H9 (cell line): Measurements from ENCODE around the gene SPHK1. TPM values are rescaled to one million over a fixed set of nuclear protein-coding genes. Genes with fewer than 3 reads are reported as not detected.

Source experiments
- DNase-seq: peaks from one replicate; pipeline ENCODE4 v3.0.0-alpha.2; 2017
- H2AFZ ChIP-seq: one replicate; pipeline ENCODE4 v1.6.1; 2013; ENCODE audit warnings: mild to moderate bottlenecking, low read length, control low read depth, moderate library complexity
- H2AK5ac ChIP-seq: 2 replicates; pipeline ENCODE4 v1.6.1; 2013; ENCODE audit warnings: low read length, control low read depth, mixed read lengths; ENCODE audit not compliant: insufficient read length
- H2BK120ac ChIP-seq: one replicate; pipeline ENCODE4 v1.6.1; 2013; ENCODE audit warnings: low read depth, mild to moderate bottlenecking, low read length, control low read depth, inconsistent platforms; ENCODE audit not compliant: poor library complexity, severe bottlenecking
- H2BK12ac ChIP-seq: 2 replicates; pipeline ENCODE4 v1.6.1; 2013; ENCODE audit warnings: low read length, control low read depth, mixed read lengths, low read depth; ENCODE audit not compliant: insufficient read length
- H2BK15ac ChIP-seq: 2 replicates; pipeline ENCODE4 v1.6.1; 2013; ENCODE audit warnings: low read depth, low read length, control low read depth
- H2BK20ac ChIP-seq: one replicate; pipeline ENCODE4 v1.6.1; 2013; ENCODE audit warnings: low read depth, mild to moderate bottlenecking, low read length, control low read depth, inconsistent platforms; ENCODE audit not compliant: poor library complexity, severe bottlenecking
- H2BK5ac ChIP-seq: 2 replicates; pipeline ENCODE4 v1.6.1; 2013; ENCODE audit warnings: low read length, control low read depth, mixed read lengths; ENCODE audit not compliant: insufficient read length
- H3K14ac ChIP-seq: 2 replicates; pipeline ENCODE4 v1.6.1; 2013; ENCODE audit warnings: low read length, control low read depth; ENCODE audit not compliant: insufficient read depth
- H3K18ac ChIP-seq: 2 replicates; pipeline ENCODE4 v1.6.1; 2013; ENCODE audit warnings: low read depth, mild to moderate bottlenecking, mixed read lengths, low read length, control low read depth; ENCODE audit not compliant: insufficient read length
- H3K23ac ChIP-seq: 2 replicates; pipeline ENCODE4 v1.6.1; 2013; ENCODE audit warnings: low read length, control low read depth, mixed read lengths, low read depth; ENCODE audit not compliant: insufficient read length
- H3K23me2 ChIP-seq: 2 replicates; pipeline ENCODE4 v1.6.1; 2013; ENCODE audit warnings: low read depth, mild to moderate bottlenecking, mixed read lengths, low read length, control low read depth; ENCODE audit not compliant: insufficient read length, poor library complexity, severe bottlenecking
- H3K27ac ChIP-seq: 2 replicates; pipeline ENCODE4 v1.5.1; 2013; ENCODE audit warnings: low read length, control low read depth, mixed read lengths, low read depth; ENCODE audit not compliant: insufficient read length
- H3K27me3 ChIP-seq: 2 replicates; pipeline ENCODE4 v1.6.1; 2013; ENCODE audit warnings: low read length, control low read depth, inconsistent platforms; ENCODE audit not compliant: insufficient read depth
- H3K4ac ChIP-seq: 2 replicates; pipeline ENCODE4 v1.6.1; 2013; ENCODE audit warnings: low read depth, mild to moderate bottlenecking, control low read depth, inconsistent platforms, low read length, moderate library complexity
- H3K4me1 ChIP-seq: 2 replicates; pipeline ENCODE4 v1.6.1; 2013; ENCODE audit warnings: low read length, control low read depth, inconsistent platforms; ENCODE audit not compliant: insufficient read depth
- H3K4me2 ChIP-seq: 2 replicates; pipeline ENCODE4 v1.6.1; 2013; ENCODE audit warnings: low read length, control low read depth, mixed read lengths; ENCODE audit not compliant: insufficient read length, insufficient read depth
- H3K56ac ChIP-seq: 2 replicates; pipeline ENCODE4 v1.6.1; 2013; ENCODE audit warnings: low read depth, mild to moderate bottlenecking, mixed read lengths, low read length, control low read depth; ENCODE audit not compliant: insufficient read length
- H3K79me1 ChIP-seq: 2 replicates; pipeline ENCODE4 v1.6.1; 2013; ENCODE audit warnings: low read depth, mild to moderate bottlenecking, moderate library complexity, low read length, control low read depth, inconsistent platforms; ENCODE audit not compliant: insufficient read depth, poor library complexity, severe bottlenecking
- H3K79me2 ChIP-seq: 2 replicates; pipeline ENCODE4 v1.6.1; 2013; ENCODE audit warnings: low read length, control low read depth, inconsistent platforms; ENCODE audit not compliant: insufficient read depth
- H3K9ac ChIP-seq: 2 replicates; pipeline ENCODE4 v1.6.1; 2013; ENCODE audit warnings: low read length, control low read depth, mixed read lengths; ENCODE audit not compliant: insufficient read length; ENCODE audit errors: extremely low read depth
- H3K9me3 ChIP-seq: one replicate; pipeline ENCODE4 v1.6.1; 2013; ENCODE audit warnings: low read depth, low read length, inconsistent platforms; ENCODE audit not compliant: control insufficient read depth
- H3T11ph ChIP-seq: one replicate; pipeline ENCODE4 v1.6.1; 2013; ENCODE audit warnings: mild to moderate bottlenecking, low read length, control low read depth, inconsistent platforms
- H4K20me1 ChIP-seq: one replicate; pipeline ENCODE4 v1.6.1; 2013; ENCODE audit not compliant: control insufficient read depth, insufficient read length, insufficient read depth
- H4K5ac ChIP-seq: 2 replicates; pipeline ENCODE4 v1.6.1; 2013; ENCODE audit warnings: low read depth, mild to moderate bottlenecking, mixed read lengths, low read length, control low read depth; ENCODE audit not compliant: insufficient read length
- H4K8ac ChIP-seq: replicated peaks from 2 replicates; pipeline ENCODE4 v1.6.1; 2013; ENCODE audit warnings: low read length, control low read depth, mixed read lengths, low read depth; ENCODE audit not compliant: insufficient read length
- H4K91ac ChIP-seq: 2 replicates; pipeline ENCODE4 v1.6.1; 2013; ENCODE audit warnings: low read depth, mild to moderate bottlenecking, moderate library complexity, mixed read lengths, low read length, control low read depth; ENCODE audit not compliant: insufficient read length
- H3K27ac Mint-ChIP-seq, 3 experiments: 2 replicates in 2 of 3; 3 replicates in 1 of 3; pipeline ENCODE4 v1.8.0; 2020 to 2021; ENCODE audit warnings: mixed read lengths in 3 of 3, mild to moderate bottlenecking in 1 of 3, moderate library complexity in 1 of 3
- H3K27me3 Mint-ChIP-seq: 2 replicates; pipeline ENCODE4 v1.8.0; 2021; ENCODE audit warnings: low read depth, mild to moderate bottlenecking, moderate library complexity, mixed read lengths
- H3K36me3 Mint-ChIP-seq, 3 experiments: 2 replicates in 2 of 3; 3 replicates in 1 of 3; pipeline ENCODE4 v1.8.0; 2020 to 2021; ENCODE audit warnings: low read depth in 3 of 3, mixed read lengths in 3 of 3; ENCODE audit not compliant: insufficient read depth in 1 of 3
- H3K4me1 Mint-ChIP-seq, 2 experiments: 2 replicates each; pipeline ENCODE4 v1.8.0; 2020; ENCODE audit warnings: mixed read lengths in 2 of 2
- H3K4me3 Mint-ChIP-seq, 2 experiments: 2 replicates in 1 of 2; 3 replicates in 1 of 2; pipeline ENCODE4 v1.8.0; 2020 to 2021; ENCODE audit warnings: mild to moderate bottlenecking in 2 of 2, mixed read lengths in 2 of 2, moderate library complexity in 1 of 2
- H3K9me3 Mint-ChIP-seq, 2 experiments: 2 replicates in 1 of 2; 3 replicates in 1 of 2; pipeline ENCODE4 v1.8.0; 2020; ENCODE audit warnings: mild to moderate bottlenecking in 2 of 2, mixed read lengths in 2 of 2, moderate library complexity in 1 of 2
- WGBS: extraction: QIAGEN DNeasy Blood & Tissue Kit; methylation state at CpG from one replicate; pipeline ENCODE4 v1.1.7; 2013; ENCODE audit warnings: missing lambda C conversion rate, low lambda C conversion rate, mixed read lengths; ENCODE audit not compliant: insufficient read length; ENCODE audit errors: extremely low coverage; 5-methylcytosine and 5-hydroxymethylcytosine counted together
- total RNA-seq: library from RNA; stranded (reverse); gene quantifications from 2 replicates; pipeline ENCODE4 v1.2.1, GENCODE V29; 2021
- TF ChIP-seq, protein P1 (sequence below): fragments of 200-600 bp; sonication (generic); conservative IDR thresholded peaks from 3 replicates; pipeline ENCODE4 v1.8.0; 2021; ENCODE audit warnings: antibody characterized with exemption, mild to moderate bottlenecking

SPHK1 gene
- total RNA-seq, 1 experiment from 2014 or later: 1.4 TPM

DNA sequence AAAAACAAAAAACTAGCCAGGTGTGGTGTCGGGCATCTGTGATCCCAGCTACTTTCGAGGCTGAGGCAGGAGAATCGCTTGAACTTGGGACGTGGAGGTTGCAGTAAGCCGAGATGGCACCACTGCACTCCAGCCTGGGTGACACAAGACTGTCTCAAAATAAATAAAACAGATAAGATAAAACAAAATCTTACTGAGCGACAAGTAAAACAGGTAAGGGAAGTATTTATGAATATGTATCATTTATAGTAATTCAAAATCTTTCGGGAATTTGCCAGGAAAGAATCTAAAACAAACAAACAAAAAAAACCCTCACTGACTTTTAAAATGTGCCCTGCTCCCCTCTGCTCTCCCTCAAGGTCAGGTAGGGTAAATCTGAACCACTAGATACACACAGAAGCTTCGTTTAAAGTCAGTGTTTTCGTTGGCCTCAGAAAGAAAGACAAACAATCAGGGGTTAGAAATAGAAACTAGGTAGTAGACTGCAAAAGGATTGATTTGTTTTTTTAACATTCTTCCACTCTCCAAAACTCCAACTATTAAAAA, 32.8 kb upstream of the SPHK1 start:
- Mint-ChIP-seq H3K4me1 (peaks cover 17 to 19% of the 10 kb centered on the region in 2 experiments), H3K9me3 (no peaks in the 10 kb centered on the region), H3K36me3 (peaks cover 5 to 18% (median 14%) of the 10 kb centered on the region in 3 experiments), H3K27me3 (peaks cover 1% of the 10 kb centered on the region), H3K27ac (peak overlapping the region in 1 of 3 experiments; percentile 33; a peak in 2 of 7 replicates), H3K4me3 (peak overlapping the region; percentile 80 to 96; a peak in 3 of 5 replicates)
- Histone ChIP-seq H4K8ac (no peak overlapping the region), H2BK12ac (no peak overlapping the region), H4K20me1 (no peaks in the 10 kb centered on the region), H4K5ac (no peak overlapping the region), H3T11ph (no peak overlapping the region), H2BK120ac (no peak overlapping the region), H3K27ac (no peak overlapping the region), H3K4me2 (no peak overlapping the region), H2AK5ac (no peak overlapping the region), H3K79me2 (no peaks in the 10 kb centered on the region), H3K14ac (no peak overlapping the region), H2BK20ac (no peak overlapping the region), H3K4me1 (no peaks in the 10 kb centered on the region), H2AFZ (no peak overlapping the region), H3K23me2 (peaks cover 5% of the 10 kb centered on the region), H3K9ac (no peak overlapping the region), H3K18ac (no peak overlapping the region), H4K91ac (no peak overlapping the region), H2BK5ac (no peak overlapping the region), H2BK15ac (no peak overlapping the region), H3K79me1 (no peaks in the 10 kb centered on the region), H3K9me3 (no peaks in the 10 kb centered on the region), H3K56ac (no peak overlapping the region), H3K23ac (no peak overlapping the region), H3K27me3 (no peaks in the 10 kb centered on the region), H3K4ac (no peak overlapping the region)
- TF ChIP-seq, protein P1, sequence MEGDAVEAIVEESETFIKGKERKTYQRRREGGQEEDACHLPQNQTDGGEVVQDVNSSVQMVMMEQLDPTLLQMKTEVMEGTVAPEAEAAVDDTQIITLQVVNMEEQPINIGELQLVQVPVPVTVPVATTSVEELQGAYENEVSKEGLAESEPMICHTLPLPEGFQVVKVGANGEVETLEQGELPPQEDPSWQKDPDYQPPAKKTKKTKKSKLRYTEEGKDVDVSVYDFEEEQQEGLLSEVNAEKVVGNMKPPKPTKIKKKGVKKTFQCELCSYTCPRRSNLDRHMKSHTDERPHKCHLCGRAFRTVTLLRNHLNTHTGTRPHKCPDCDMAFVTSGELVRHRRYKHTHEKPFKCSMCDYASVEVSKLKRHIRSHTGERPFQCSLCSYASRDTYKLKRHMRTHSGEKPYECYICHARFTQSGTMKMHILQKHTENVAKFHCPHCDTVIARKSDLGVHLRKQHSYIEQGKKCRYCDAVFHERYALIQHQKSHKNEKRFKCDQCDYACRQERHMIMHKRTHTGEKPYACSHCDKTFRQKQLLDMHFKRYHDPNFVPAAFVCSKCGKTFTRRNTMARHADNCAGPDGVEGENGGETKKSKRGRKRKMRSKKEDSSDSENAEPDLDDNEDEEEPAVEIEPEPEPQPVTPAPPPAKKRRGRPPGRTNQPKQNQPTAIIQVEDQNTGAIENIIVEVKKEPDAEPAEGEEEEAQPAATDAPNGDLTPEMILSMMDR: no peak
- DNase-seq: no peak
- WGBS: no CpG with 5 or more reads among the region's 9 CpGs
